BE2C (cell line): ENCODE results near the gene LALBA.

Experiments
- DNase-seq: peaks from one replicate; pipeline ENCODE4 v3.0.0-alpha.2; 2020
- H3K27me3 ChIP-seq: fragments of 250-450 bp; sonication (Bioruptor Pico); 2 replicates; pipeline ENCODE4 v1.5.1; 2020; ENCODE audit warnings: mild to moderate bottlenecking
- H3K36me3 ChIP-seq: fragments of 250-450 bp; sonication (Bioruptor Pico); 2 replicates; pipeline ENCODE4 v1.5.1; 2020; ENCODE audit warnings: mild to moderate bottlenecking
- H3K4me1 ChIP-seq: fragments of 250-450 bp; sonication (Bioruptor Pico); 2 replicates; pipeline ENCODE4 v1.5.1; 2020
- H3K4me3 ChIP-seq: 2 replicates; pipeline ENCODE4 v1.5.1; 2011; ENCODE audit warnings: low read depth, low read length
- H3K9me3 ChIP-seq: fragments of 250-450 bp; sonication (Bioruptor Pico); 2 replicates; pipeline ENCODE4 v1.5.1; 2020
- TF ChIP-seq, protein P1 (sequence below): IDR thresholded peaks from 2 replicates; pipeline ENCODE4 v1.5.1; 2012; ENCODE audit warnings: mild to moderate bottlenecking, low read depth, low read length

The LALBA gene

DNA sequence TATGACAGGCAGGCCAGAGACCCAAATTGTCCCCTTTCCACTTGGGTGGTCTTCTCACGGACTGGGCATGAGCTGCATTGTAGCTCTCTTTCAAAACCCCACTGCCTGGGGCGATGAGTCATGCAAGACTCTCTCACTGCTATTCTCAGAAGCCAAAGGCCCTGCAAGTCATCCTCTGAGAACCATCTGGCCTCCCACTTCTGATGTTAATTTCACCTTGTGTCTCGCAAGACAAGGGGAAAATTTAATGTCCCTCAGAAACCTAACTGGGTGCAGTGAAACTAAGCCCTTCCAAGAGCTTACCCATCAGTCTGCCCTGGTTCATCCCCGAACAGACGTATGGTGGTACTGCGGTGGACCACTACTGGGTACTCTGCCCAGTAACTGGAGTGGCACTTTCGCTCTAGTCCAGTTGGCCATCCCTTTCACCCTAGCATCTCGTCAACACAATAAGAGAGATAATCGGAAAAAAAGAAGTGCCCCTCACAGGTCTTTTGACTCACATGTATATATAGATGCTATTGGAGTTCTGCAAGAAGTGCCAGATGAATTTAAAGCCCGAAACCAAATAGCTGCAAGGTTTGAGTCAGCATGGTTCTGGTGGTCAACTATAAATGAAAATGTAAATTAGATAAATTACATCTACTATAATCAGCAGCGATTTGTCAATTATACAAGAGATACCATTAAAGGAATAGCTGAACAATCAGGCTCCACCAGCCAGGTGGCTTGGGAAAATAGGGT lies 31.3 kb upstream of the LALBA start:
- no peak for DNase-seq
- TF ChIP-seq, protein P1, sequence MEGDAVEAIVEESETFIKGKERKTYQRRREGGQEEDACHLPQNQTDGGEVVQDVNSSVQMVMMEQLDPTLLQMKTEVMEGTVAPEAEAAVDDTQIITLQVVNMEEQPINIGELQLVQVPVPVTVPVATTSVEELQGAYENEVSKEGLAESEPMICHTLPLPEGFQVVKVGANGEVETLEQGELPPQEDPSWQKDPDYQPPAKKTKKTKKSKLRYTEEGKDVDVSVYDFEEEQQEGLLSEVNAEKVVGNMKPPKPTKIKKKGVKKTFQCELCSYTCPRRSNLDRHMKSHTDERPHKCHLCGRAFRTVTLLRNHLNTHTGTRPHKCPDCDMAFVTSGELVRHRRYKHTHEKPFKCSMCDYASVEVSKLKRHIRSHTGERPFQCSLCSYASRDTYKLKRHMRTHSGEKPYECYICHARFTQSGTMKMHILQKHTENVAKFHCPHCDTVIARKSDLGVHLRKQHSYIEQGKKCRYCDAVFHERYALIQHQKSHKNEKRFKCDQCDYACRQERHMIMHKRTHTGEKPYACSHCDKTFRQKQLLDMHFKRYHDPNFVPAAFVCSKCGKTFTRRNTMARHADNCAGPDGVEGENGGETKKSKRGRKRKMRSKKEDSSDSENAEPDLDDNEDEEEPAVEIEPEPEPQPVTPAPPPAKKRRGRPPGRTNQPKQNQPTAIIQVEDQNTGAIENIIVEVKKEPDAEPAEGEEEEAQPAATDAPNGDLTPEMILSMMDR: no peak
- no peaks in the 10 kb centered on the region for H3K9me3 ChIP-seq

DNA sequence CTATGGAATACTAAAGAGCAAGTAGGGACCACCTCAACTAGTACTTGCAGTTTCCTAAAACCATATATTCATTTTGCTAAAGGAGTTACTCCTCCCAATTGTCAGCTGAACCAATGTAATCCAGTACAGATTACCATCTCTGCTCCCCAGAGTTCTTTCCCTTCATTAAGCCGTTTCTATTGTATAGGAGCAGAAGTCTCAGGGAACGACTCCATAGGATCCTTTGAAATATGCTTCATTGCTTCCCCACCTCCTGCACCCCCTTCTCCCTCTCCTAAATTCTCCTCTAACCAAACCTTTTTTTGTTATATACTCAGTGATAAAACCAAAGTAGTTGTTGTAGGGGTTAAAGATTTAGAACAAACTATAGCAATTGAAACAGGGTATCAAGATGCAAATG lies 30.7 kb upstream of the LALBA start:
- Histone ChIP-seq H3K4me3 (no peak overlapping the region), H3K27me3 (peaks cover 8% of the 10 kb centered on the region), H3K9me3 (no peaks in the 10 kb centered on the region), H3K36me3 (no peaks in the 10 kb centered on the region), H3K4me1 (no peaks in the 10 kb centered on the region)
- TF ChIP-seq, protein P1: no peak
- no peak for DNase-seq

More for the DNA sequence above, 31.3 kb upstream of the LALBA start:
- Histone ChIP-seq H3K36me3 (no peaks in the 10 kb centered on the region), H3K27me3 (peaks cover 8% of the 10 kb centered on the region), H3K4me3 (no peak overlapping the region), H3K4me1 (no peaks in the 10 kb centered on the region)

DNA sequence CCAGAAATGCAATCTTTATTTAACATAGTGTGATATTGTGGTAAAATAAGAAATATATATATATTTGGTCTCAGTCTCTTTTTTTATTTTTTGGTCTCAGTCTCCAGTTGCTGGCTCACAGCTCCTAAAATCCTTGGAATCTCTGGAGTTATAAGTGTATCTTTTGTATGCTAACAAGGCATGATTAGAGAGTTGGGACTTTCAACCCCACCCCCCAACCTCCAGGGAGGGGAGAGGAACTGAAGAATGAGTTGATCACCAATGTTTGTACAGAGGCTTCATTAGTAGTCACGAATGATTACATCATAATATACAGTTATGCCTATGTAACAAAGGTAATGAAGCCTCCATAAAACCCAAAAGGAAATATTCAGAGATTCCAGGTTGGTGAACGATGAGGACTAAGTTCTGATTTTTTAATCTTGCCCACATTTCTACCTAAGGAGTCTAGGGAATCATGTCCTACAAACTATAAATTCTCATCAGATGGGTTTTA lies 22.8 kb upstream of the LALBA start:
- no peak for DNase-seq
- no peaks in the 10 kb centered on the region for H3K9me3 ChIP-seq
- TF ChIP-seq, protein P1: no peak
- no peaks in the 10 kb centered on the region for H3K4me1 ChIP-seq
- no peak overlapping the region for H3K4me3 ChIP-seq
- no peaks in the 10 kb centered on the region for H3K36me3 ChIP-seq
- H3K27me3 ChIP-seq: peaks cover 6% of the 10 kb centered on the region; the same call in 1 of the 2 replicates

DNA sequence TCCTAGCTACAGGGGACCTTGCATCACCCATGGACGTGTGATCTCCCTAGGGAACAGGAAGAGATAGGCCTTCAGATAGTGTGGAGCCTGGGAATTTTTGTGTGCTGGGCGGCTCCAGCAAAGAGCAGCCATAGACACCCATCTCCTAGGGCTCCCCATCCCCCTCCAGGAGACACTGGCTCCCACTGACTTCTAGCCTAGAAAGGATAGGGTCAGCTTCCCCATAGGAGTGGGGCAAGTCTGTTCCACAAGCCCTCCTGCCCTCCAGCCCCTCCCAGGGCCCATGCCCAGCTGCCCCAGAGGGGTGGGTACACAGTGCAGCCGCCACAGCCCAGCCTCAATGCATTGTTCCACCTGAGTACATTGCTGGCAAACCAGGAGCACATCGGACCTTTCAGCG lies 16.5 kb upstream of the LALBA start:
- Histone ChIP-seq H3K4me1 (no peaks in the 10 kb centered on the region), H3K36me3 (no peaks in the 10 kb centered on the region), H3K27me3 (no peaks in the 10 kb centered on the region; the same call in none of the 2 replicates), H3K4me3 (no peak overlapping the region), H3K9me3 (no peaks in the 10 kb centered on the region)
- DNase-seq: no peak
- TF ChIP-seq, protein P1: no peak

DNA sequence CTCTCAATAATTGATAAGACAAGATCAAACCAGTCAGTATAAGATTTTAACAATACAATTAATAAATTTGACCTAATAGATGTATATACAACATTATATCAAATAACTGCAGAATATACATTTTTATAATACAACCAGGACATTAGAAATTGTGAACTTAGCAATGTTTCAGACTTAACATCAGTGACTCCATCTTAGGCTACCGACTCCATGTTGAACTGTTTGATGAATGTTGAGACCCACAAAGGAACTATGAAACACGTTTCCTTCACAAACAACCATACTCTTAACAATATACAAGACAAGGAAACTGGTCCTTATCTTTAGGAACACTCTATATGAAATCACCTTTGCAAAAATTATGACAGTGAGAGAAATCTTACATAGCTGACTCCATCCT lies 13.9 kb upstream of the LALBA start:
- no peaks in the 10 kb centered on the region for H3K9me3 ChIP-seq
- H3K4me3 ChIP-seq: no peak overlapping the region
- H3K4me1 ChIP-seq: no peaks in the 10 kb centered on the region
- no peak for DNase-seq
- no peaks in the 10 kb centered on the region for H3K36me3 ChIP-seq
- TF ChIP-seq, protein P1: no peak
- H3K27me3 ChIP-seq: no peaks in the 10 kb centered on the region; the same call in none of the 2 replicates

DNA sequence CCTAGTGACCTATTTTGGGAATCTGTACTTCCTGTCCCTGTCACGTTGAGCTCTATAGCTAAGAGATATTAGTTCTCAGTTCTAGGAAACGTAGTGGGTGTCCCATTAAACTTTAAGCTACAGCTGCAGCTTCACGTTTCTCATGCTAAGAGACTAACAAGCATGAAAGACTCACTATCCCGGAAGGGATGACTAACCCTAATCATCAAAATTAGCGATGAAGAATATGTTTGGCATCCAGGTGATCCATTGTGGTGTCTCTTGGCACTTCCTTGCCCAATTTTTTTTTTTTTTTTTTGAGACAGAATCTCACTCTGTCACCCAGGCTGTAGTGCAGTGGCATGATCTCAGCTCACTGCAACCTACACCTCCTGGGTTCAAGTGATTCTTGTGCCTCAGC lies 11.0 kb upstream of the LALBA start:
- Histone ChIP-seq H3K27me3 (no peaks in the 10 kb centered on the region; the same call in 1 of the 2 replicates), H3K4me3 (no peak overlapping the region), H3K4me1 (no peaks in the 10 kb centered on the region), H3K36me3 (no peaks in the 10 kb centered on the region), H3K9me3 (no peaks in the 10 kb centered on the region)
- TF ChIP-seq, protein P1: no peak
- DNase-seq: no peak
